OCI-LY1 (cell line): Measurements from ENCODE around the gene TCF7.

Source experiments
- H2AFZ ChIP-seq: fragments of 200-600 bp; sonication (generic), shearing (Covaris generic); 2 replicates; pipeline ENCODE4 v1.6.0; 2014; ENCODE audit warnings: antibody characterized with exemption, mild to moderate bottlenecking, low read length
- H3F3A ChIP-seq: fragments of 200-600 bp; sonication (generic), shearing (Covaris generic); 2 replicates; pipeline ENCODE4 v1.6.0; 2014; ENCODE audit warnings: mild to moderate bottlenecking, antibody characterized with exemption, low read length, moderate library complexity; ENCODE audit not compliant: insufficient read depth
- H3K27ac ChIP-seq: fragments of 200-600 bp; sonication (generic); 2 replicates; pipeline ENCODE4 v1.5.1; 2014; ENCODE audit warnings: low read length, mixed run types, mild to moderate bottlenecking, low read depth; ENCODE audit not compliant: poor library complexity, severe bottlenecking
- H3K27me3 ChIP-seq: fragments of 200-600 bp; sonication (generic); 2 replicates; pipeline ENCODE4 v1.6.0; 2014; ENCODE audit warnings: antibody characterized with exemption, mild to moderate bottlenecking, low read length, moderate library complexity; ENCODE audit not compliant: insufficient read depth
- H3K36me3 ChIP-seq: fragments of 200-600 bp; sonication (generic); 2 replicates; pipeline ENCODE4 v1.6.1; 2014; ENCODE audit warnings: mild to moderate bottlenecking, antibody characterized with exemption, low read length, moderate library complexity, mixed read lengths; ENCODE audit not compliant: insufficient read depth
- H3K4me1 ChIP-seq: fragments of 200-600 bp; sonication (generic); 2 replicates; pipeline ENCODE4 v1.5.1; 2014; ENCODE audit warnings: mild to moderate bottlenecking, low read length, moderate library complexity; ENCODE audit not compliant: insufficient read depth, severe bottlenecking
- H3K4me2 ChIP-seq: fragments of 200-600 bp; sonication (generic), shearing (Covaris generic); 2 replicates; pipeline ENCODE4 v1.6.1; 2014; ENCODE audit warnings: low read length
- H3K4me3 ChIP-seq: fragments of 200-600 bp; sonication (generic); 2 replicates; pipeline ENCODE4 v1.5.1; 2014; ENCODE audit warnings: low read length, low read depth, mild to moderate bottlenecking, mixed read lengths; ENCODE audit not compliant: poor library complexity, severe bottlenecking
- H3K79me2 ChIP-seq: fragments of 200-600 bp; shearing (Covaris generic); 2 replicates; pipeline ENCODE4 v1.6.1; 2016; ENCODE audit warnings: mixed run types, low read length, mixed read lengths; ENCODE audit not compliant: insufficient read depth
- H3K9ac ChIP-seq: fragments of 200-600 bp; sonication (generic), shearing (Covaris generic); 2 replicates; pipeline ENCODE4 v1.6.1; 2014; ENCODE audit warnings: mild to moderate bottlenecking, low read length, mixed read lengths
- H3K9me2 ChIP-seq: fragments of 200-600 bp; sonication (generic), shearing (Covaris generic); 2 replicates; pipeline ENCODE4 v1.6.1; 2014; ENCODE audit warnings: low read depth, mild to moderate bottlenecking, low read length, mixed read lengths
- H3K9me3 ChIP-seq: fragments of 200-600 bp; shearing (Covaris generic); 2 replicates; pipeline ENCODE4 v1.6.1; 2014; ENCODE audit warnings: low read length, mixed read lengths
- H4K20me1 ChIP-seq: fragments of 200-600 bp; sonication (generic), shearing (Covaris generic); 2 replicates; pipeline ENCODE4 v1.6.0; 2016; ENCODE audit warnings: mild to moderate bottlenecking, low read length; ENCODE audit not compliant: insufficient read depth
- EZH2 ChIP-seq: fragments of 200-600 bp; sonication (generic), shearing (Covaris generic); IDR thresholded peaks from 2 replicates; pipeline ENCODE4 v1.8.0; 2017; ENCODE audit warnings: borderline replicate concordance, mixed run types, mild to moderate bottlenecking, antibody characterized with exemption, low read length, moderate library complexity, mixed read lengths
- TF ChIP-seq, protein P1 (sequence below): fragments of 200-600 bp; sonication (generic), shearing (Covaris generic); IDR thresholded peaks from 2 replicates; pipeline ENCODE4 v1.5.1; 2017; ENCODE audit warnings: mild to moderate bottlenecking, antibody characterized with exemption, low read length, moderate library complexity, mixed read lengths

The TCF7 gene

DNA sequence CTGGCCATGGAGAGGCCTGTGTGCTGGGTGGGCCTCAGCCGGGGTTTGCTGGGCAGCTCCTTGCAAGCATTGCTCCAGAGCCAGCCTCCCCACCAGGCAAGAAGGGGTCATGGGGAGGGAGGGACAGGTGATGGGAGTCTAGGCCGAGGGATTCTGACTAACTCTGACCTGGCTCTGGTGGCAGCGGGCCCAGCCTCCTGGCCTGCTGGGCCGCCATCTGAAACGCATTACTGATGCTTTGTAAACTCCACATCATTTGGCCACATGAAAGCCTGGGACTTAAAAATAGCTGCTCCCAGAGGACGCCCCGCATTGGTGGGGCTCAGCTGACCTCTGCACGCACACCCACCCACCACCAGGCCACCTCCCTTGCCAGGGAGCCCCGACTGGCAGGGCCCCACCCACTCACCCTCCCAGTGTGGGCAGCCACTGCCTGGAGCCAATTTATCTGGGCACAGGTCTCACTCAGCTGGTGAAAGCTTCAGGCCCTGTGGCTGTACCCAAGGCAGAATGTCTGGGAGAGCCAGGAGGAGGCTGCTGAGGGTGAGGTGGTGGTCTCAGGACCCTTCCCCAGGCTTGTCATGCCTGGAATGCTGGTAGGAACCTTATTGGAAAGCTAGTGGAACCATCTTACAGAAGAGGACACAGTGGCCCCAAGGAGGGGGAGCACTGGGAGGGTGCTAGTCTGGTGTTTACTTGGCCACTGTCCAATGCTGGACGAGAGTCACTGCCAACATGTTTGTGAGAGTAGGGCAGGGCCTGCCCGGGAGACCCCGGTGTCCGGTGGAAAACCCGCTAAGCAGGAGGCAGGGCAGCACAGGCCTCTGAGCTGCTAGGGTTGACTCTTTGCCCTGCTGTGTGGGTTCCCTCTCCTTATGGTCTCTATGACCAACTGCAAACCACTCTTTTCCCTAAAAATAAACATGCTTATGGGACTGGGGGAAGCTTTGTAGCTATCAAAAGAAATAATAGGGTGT, 10.8 kb downstream of the TCF7 start:
- Histone ChIP-seq H3K4me3 (no peak overlapping the region), H3K79me2 (no peaks in the 10 kb centered on the region), H3K36me3 (no peaks in the 10 kb centered on the region), H2AFZ (no peak overlapping the region), H4K20me1 (no peaks in the 10 kb centered on the region), H3K4me2 (no peak overlapping the region), H3K9me2 (no peaks in the 10 kb centered on the region), H3K27me3 (no peaks in the 10 kb centered on the region), H3K4me1 (no peaks in the 10 kb centered on the region), H3F3A (no peaks in the 10 kb centered on the region), H3K27ac (no peak overlapping the region), H3K9ac (no peak overlapping the region), H3K9me3 (no peaks in the 10 kb centered on the region)
- TF ChIP-seq, protein P1, sequence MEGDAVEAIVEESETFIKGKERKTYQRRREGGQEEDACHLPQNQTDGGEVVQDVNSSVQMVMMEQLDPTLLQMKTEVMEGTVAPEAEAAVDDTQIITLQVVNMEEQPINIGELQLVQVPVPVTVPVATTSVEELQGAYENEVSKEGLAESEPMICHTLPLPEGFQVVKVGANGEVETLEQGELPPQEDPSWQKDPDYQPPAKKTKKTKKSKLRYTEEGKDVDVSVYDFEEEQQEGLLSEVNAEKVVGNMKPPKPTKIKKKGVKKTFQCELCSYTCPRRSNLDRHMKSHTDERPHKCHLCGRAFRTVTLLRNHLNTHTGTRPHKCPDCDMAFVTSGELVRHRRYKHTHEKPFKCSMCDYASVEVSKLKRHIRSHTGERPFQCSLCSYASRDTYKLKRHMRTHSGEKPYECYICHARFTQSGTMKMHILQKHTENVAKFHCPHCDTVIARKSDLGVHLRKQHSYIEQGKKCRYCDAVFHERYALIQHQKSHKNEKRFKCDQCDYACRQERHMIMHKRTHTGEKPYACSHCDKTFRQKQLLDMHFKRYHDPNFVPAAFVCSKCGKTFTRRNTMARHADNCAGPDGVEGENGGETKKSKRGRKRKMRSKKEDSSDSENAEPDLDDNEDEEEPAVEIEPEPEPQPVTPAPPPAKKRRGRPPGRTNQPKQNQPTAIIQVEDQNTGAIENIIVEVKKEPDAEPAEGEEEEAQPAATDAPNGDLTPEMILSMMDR = no peak
- no peak for TF ChIP-seq EZH2

DNA sequence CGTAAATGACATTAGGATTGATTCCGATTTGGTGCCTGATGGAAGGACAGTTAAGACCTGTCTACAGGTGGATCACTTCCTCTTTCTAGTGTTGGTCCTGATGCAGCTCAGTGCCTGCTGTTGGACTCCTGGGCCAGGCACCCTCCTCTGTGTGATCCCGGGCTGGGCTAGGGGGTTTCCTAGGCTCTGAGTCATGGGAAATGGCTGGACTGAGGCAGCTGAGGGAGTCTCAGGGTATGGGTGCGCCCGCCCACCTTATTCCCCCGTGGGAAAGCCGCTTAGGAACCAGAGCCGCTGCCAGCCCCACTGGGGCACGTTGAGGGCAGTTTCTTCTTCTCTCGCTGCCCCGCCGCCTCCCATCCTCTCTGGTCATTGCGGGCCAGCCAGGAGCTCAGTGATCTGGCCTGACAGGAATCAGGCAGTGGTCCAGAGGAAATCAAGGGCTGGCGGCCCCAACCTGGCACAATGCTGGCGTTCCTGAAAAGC, 12.9 kb downstream of the TCF7 start:
- Histone ChIP-seq H3F3A (no peaks in the 10 kb centered on the region), H3K27me3 (no peaks in the 10 kb centered on the region), H3K9me2 (no peaks in the 10 kb centered on the region), H4K20me1 (no peaks in the 10 kb centered on the region), H3K27ac (no peak overlapping the region), H3K4me1 (peaks cover 4% of the 10 kb centered on the region), H3K4me2 (no peak overlapping the region), H3K9ac (no peak overlapping the region), H3K79me2 (no peaks in the 10 kb centered on the region), H3K9me3 (no peaks in the 10 kb centered on the region), H3K36me3 (no peaks in the 10 kb centered on the region), H3K4me3 (no peak overlapping the region), H2AFZ (no peak overlapping the region)
- TF ChIP-seq, protein P1 = no peak
- no peak for TF ChIP-seq EZH2

DNA sequence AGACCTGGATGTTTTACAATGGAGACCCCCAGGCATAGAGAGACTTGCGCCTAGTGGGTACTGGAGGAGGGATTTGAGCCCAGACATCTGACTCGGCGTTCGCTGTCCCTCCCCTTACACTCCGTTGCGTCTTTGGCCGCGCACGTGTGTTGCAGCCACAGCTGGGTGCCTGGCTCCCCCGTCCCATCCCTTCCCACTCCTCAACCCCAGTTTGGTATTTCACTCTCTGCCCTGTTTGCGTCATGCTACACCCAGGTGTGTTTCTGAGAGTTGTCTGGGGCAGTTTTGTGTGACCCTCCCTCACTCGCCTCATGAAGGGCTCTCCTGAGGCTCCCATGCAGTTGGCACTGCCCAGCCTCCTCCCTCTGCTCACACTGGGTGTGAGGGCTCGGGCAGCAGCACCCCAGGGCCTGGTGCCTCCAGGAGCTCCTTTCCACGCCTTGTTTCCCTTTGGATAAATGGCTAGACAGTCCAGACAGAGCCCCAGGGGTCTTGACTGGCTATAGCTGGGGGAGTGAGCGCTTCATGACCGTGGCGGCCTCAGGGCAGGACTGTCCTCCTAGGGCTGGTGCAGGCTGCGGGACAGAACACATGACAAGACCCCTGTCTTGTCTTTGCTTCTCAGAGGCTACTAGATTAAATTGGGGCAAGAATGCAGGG, 13.6 kb downstream of the TCF7 start:
- Histone ChIP-seq H3K9me3 (no peaks in the 10 kb centered on the region), H3K4me1 (peaks cover 11% of the 10 kb centered on the region), H3K4me2 (no peak overlapping the region), H3K27ac (no peak overlapping the region), H2AFZ (no peak overlapping the region), H4K20me1 (no peaks in the 10 kb centered on the region), H3K9ac (no peak overlapping the region), H3K36me3 (no peaks in the 10 kb centered on the region), H3F3A (no peaks in the 10 kb centered on the region), H3K27me3 (no peaks in the 10 kb centered on the region), H3K79me2 (no peaks in the 10 kb centered on the region), H3K4me3 (no peak overlapping the region), H3K9me2 (no peaks in the 10 kb centered on the region)
- TF ChIP-seq, protein P1 = no peak
- TF ChIP-seq EZH2 = no peak
